GM12878 (cell line): ENCODE data around the gene FADD.

ENCODE experiments used
- HCFC1 ChIP-seq: fragments of 150-350 bp; IDR thresholded peaks from 2 replicates; pipeline ENCODE4 v1.6.1; 2014; ENCODE audit warnings: low read length
- JUND ChIP-seq: IDR thresholded peaks from 2 replicates; pipeline ENCODE4 v1.6.1; 2012; ENCODE audit warnings: low read depth, mild to moderate bottlenecking, low read length, improper control_type of control experiment, moderate library complexity
- KDM1A ChIP-seq: fragments of 200-600 bp; sonication (generic); IDR thresholded peaks from 2 replicates; pipeline ENCODE4 v1.6.1; 2016; ENCODE audit warnings: borderline replicate concordance
- MYC ChIP-seq: IDR thresholded peaks from 2 replicates; pipeline ENCODE4 v1.6.1; 2011; ENCODE audit warnings: mild to moderate bottlenecking, low read length, moderate library complexity, inconsistent platforms; ENCODE audit not compliant: insufficient read depth, insufficient replicate concordance, insufficient read length, severe bottlenecking
- NFXL1 ChIP-seq: fragments of 450-650 bp; IDR thresholded peaks from 2 replicates; pipeline ENCODE4 v1.6.1; 2017; ENCODE audit warnings: antibody characterized with exemption, mild to moderate bottlenecking, borderline replicate concordance
- SMAD1 ChIP-seq: fragments of 450-650 bp; IDR thresholded peaks from 2 replicates; pipeline ENCODE4 v1.6.1; 2018; ENCODE audit warnings: mild to moderate bottlenecking, low read depth; ENCODE audit not compliant: partially characterized antibody
- TF ChIP-seq, protein P1 (sequence below): IDR thresholded peaks from 2 replicates; pipeline ENCODE4 v1.6.1; 2011; ENCODE audit warnings: low read depth, mild to moderate bottlenecking, low read length, moderate library complexity, borderline replicate concordance; ENCODE audit errors: extremely low read depth
- TF ChIP-seq, protein P2 (sequence below): fragments of 450-650 bp; IDR thresholded peaks from 2 replicates; pipeline ENCODE4 v1.6.1; 2017; ENCODE audit warnings: antibody characterized with exemption, mild to moderate bottlenecking, moderate library complexity
- TF ChIP-seq, protein P3 (sequence below): fragments of 450-650 bp; IDR thresholded peaks from 2 replicates; pipeline ENCODE4 v1.6.1; 2017; ENCODE audit warnings: mild to moderate bottlenecking
- TF ChIP-seq, protein P4 (sequence below), 3 experiments: IDR thresholded peaks in 2 of 3; conservative IDR thresholded peaks in 1 of 3; 2 replicates each; pipeline ENCODE4 v1.5.1; 2011; ENCODE audit warnings: low read depth in 3 of 3, low read length in 3 of 3, mild to moderate bottlenecking in 3 of 3, control low read depth in 2 of 3, moderate library complexity in 2 of 3, inconsistent platforms in 1 of 3, mixed read lengths in 1 of 3; ENCODE audit not compliant: control insufficient read depth in 2 of 3, insufficient read depth in 1 of 3; ENCODE audit errors: extremely low read depth in 1 of 3
- TF ChIP-seq, protein P5 (sequence below): IDR thresholded peaks from 2 replicates; pipeline ENCODE4 v1.6.1; 2012; ENCODE audit warnings: low read depth, low read length, improper control_type of control experiment

DNA sequence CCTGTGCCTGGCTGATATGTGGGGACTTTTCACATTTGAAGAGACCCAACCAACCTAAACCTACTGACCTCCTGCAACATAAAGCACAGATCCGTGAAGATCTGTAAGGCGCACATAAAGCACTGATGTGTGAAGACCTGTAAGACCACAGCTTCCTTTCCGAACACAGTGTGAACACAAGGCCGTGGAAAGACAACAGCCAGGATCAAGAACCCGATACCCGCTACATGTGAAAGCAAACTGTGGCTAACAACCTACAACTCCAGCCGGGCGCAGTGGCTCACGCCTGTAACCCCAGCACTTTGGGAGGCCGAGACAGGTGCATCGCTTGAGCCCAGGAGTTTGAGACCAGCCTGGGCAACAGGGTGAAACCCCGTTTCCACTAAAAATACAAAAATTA is 49.7 kb downstream of the FADD start:
- TF ChIP-seq, protein P1, sequence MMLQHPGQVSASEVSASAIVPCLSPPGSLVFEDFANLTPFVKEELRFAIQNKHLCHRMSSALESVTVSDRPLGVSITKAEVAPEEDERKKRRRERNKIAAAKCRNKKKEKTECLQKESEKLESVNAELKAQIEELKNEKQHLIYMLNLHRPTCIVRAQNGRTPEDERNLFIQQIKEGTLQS = no peak
- TF ChIP-seq JUND (no peak), MYC (no peak), HCFC1 (no peak), SMAD1 (no peak), KDM1A (no peak), NFXL1 (no peak)
- TF ChIP-seq, protein P2, sequence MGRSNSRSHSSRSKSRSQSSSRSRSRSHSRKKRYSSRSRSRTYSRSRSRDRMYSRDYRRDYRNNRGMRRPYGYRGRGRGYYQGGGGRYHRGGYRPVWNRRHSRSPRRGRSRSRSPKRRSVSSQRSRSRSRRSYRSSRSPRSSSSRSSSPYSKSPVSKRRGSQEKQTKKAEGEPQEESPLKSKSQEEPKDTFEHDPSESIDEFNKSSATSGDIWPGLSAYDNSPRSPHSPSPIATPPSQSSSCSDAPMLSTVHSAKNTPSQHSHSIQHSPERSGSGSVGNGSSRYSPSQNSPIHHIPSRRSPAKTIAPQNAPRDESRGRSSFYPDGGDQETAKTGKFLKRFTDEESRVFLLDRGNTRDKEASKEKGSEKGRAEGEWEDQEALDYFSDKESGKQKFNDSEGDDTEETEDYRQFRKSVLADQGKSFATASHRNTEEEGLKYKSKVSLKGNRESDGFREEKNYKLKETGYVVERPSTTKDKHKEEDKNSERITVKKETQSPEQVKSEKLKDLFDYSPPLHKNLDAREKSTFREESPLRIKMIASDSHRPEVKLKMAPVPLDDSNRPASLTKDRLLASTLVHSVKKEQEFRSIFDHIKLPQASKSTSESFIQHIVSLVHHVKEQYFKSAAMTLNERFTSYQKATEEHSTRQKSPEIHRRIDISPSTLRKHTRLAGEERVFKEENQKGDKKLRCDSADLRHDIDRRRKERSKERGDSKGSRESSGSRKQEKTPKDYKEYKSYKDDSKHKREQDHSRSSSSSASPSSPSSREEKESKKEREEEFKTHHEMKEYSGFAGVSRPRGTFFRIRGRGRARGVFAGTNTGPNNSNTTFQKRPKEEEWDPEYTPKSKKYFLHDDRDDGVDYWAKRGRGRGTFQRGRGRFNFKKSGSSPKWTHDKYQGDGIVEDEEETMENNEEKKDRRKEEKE = no peak
- TF ChIP-seq, protein P3, sequence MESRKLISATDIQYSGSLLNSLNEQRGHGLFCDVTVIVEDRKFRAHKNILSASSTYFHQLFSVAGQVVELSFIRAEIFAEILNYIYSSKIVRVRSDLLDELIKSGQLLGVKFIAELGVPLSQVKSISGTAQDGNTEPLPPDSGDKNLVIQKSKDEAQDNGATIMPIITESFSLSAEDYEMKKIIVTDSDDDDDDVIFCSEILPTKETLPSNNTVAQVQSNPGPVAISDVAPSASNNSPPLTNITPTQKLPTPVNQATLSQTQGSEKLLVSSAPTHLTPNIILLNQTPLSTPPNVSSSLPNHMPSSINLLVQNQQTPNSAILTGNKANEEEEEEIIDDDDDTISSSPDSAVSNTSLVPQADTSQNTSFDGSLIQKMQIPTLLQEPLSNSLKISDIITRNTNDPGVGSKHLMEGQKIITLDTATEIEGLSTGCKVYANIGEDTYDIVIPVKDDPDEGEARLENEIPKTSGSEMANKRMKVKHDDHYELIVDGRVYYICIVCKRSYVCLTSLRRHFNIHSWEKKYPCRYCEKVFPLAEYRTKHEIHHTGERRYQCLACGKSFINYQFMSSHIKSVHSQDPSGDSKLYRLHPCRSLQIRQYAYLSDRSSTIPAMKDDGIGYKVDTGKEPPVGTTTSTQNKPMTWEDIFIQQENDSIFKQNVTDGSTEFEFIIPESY = no peak
- TF ChIP-seq, protein P4, sequence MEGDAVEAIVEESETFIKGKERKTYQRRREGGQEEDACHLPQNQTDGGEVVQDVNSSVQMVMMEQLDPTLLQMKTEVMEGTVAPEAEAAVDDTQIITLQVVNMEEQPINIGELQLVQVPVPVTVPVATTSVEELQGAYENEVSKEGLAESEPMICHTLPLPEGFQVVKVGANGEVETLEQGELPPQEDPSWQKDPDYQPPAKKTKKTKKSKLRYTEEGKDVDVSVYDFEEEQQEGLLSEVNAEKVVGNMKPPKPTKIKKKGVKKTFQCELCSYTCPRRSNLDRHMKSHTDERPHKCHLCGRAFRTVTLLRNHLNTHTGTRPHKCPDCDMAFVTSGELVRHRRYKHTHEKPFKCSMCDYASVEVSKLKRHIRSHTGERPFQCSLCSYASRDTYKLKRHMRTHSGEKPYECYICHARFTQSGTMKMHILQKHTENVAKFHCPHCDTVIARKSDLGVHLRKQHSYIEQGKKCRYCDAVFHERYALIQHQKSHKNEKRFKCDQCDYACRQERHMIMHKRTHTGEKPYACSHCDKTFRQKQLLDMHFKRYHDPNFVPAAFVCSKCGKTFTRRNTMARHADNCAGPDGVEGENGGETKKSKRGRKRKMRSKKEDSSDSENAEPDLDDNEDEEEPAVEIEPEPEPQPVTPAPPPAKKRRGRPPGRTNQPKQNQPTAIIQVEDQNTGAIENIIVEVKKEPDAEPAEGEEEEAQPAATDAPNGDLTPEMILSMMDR (IDR thresholded peaks at IDR 0.05 in 2 of 3, conservative IDR thresholded peaks at IDR 0.05 in 1 of 3; ENCODE audit: control insufficient read depth in 2 of 3, extremely low read depth in 1 of 3, insufficient read depth in 1 of 3, low read depth in 3 of 3, low read length in 3 of 3) = no peak
- TF ChIP-seq, protein P5, sequence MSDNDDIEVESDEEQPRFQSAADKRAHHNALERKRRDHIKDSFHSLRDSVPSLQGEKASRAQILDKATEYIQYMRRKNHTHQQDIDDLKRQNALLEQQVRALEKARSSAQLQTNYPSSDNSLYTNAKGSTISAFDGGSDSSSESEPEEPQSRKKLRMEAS = no peak
